GM21423 (cell line): ENCODE results near the gene TNS2.
"Not testable (repeated sequence)": the region's sequence is repeated elsewhere in the genome, so short reads cannot be mapped to it uniquely, and the experiment has no call there.

Source experiments
- ATAC-seq: cut with Tn5 transposase; IDR thresholded peaks from one replicate; pipeline ENCODE4 v1.9.1; 2021; ENCODE audit warnings: mild to moderate bottlenecking, moderate library complexity; ENCODE audit not compliant: unreplicated experiment

Gene TNS2

GRCh38 chr12:53105256-53105655, 55.4 kb downstream of the TNS2 start:
- no peak for ATAC-seq

DNA sequence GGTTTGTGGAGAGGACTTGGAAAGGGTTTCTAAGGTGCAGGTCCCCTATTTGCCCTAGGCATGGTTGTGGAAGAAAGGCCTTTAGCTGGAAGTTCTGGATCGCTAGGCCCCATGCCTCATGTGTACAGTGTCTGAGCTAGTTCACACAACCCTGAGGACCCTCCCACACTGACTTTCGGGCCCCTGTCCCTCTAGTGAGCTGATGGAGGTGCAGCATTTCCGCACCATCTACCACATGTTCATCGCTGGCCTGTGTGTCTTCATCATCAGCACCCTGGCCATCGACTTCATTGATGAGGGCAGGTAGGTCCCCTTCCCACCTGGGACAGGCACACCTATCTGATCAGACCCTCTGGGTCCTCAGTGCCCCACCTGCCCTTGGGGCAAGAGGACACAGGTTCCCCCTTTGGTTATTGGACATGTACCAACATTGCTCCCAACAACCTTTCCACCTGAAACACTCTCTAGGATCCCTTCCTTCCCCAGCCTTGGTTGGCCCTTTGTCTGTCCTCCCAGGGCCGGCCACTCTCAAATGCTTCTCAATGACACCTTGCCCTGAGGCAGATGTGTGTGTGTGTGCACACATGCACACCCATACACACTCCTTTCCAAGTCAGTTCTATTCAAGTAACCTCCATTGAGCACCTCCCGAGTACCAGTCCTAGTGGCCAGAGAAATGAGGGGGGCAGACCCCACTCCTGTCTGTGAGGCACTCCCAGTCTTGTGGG, 56.0 kb downstream of the TNS2 start:
- ATAC-seq = no peak

DNA sequence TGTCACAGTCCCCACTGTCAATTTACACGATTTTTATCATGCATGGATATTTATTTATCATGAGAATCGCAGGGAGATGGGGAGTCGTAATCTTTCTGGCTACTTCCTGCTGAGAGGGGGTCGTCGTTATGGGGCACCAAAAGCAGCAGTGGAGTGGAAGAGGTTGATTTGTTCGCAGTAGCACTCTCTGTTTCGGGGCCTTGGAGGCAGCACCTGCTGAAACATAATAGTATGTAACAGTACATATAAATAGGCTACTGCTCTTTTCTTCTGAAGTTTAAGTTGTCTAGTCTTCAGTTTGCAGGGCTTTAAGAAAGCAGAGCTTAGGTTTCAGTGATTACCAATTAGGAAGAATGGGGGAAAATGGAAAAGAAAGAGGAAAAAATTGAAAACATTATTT, 57.3 kb downstream of the TNS2 start:
- ATAC-seq = no peak

GRCh38 chr12:53112431-53112830, 62.6 kb downstream of the TNS2 start:
- ATAC-seq = not testable (repeated sequence)

- ATAC-seq = no peak
Measured at GRCh38 chr12:53113136-53113705, 63.4 kb downstream of the TNS2 start.

DNA sequence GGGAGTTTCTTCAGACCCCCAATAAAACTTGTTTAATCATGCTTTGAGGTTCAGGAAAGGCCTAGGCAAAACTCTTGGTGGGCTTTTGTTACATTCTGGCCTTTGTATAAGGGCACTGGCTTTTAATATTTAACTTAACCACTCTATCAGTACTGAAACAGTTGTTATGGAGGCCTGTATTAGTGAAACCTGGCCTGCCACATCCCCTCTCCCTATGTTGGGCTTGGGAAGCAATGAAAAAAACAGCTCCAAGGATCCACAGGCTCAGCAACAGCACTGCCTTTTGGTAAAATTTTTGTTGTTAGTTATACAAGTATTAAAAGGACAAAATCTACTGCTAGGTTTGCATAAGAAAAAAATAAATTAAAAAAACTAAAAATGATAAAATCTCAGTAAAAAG, 64.1 kb downstream of the TNS2 start:
- ATAC-seq = no peak
